Right lobe of liver (tissue), 4 donors: ENCODE measurements around the gene SH3GL3.

Experiments
- POLR2A ChIP-seq: fragments of 450-650 bp; IDR thresholded peaks from one replicate; pipeline ENCODE4 v1.6.1; 2017; ENCODE audit warnings: antibody characterized with exemption, mild to moderate bottlenecking
- TF ChIP-seq, protein P1 (sequence below), 4 donors: fragments of 200-600 bp in 3 of 4; fragments of 450-650 bp in 1 of 4; IDR thresholded peaks; one replicate each; pipeline versions ENCODE4 v1.5.1 to v1.8.0; 2016 to 2022; ENCODE audit warnings: antibody characterized with exemption in 4 of 4, mild to moderate bottlenecking in 2 of 4
- donor health status: DM: no; HTN: no; CAD: no.
- donor health status: DM: no; HTN: no; CAD: no.
- donor health status: DM: no; HTN: yes; CAD: no.

DNA sequence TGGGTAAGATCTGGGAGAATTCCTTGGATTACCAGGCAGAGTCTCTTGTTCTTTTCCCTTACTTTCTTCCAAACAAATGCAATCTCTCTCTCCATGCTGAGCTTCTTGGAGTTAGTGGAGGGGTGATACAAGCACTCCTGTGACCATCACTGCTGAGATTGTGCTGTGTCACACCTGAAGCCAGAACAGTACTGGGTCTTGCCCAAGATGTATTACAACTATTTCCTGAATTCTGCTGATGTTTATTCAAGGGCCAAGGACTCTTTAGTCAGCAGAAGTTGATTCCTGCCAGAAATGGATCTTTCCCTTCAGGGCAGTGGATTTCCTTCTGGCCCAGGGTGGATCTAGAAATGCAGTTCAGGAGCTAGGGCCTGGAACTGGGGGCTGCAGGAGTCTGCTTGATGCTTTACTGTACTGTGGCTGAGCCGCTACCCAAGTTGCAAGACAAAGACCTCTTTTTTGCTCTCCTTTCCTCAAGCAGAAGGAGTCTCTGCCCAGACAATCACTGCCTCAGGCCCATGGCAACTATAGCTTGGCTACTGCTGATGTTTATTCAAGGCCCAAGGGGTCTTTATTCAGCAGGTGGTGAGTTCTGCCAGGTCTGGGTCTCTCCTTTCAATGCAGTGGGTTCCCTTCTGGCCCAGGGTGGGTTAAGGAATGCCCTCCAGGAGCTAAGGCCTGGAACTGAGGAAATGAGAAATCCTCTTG, 98.8 kb downstream of the SH3GL3 start:
- TF ChIP-seq, protein P1, sequence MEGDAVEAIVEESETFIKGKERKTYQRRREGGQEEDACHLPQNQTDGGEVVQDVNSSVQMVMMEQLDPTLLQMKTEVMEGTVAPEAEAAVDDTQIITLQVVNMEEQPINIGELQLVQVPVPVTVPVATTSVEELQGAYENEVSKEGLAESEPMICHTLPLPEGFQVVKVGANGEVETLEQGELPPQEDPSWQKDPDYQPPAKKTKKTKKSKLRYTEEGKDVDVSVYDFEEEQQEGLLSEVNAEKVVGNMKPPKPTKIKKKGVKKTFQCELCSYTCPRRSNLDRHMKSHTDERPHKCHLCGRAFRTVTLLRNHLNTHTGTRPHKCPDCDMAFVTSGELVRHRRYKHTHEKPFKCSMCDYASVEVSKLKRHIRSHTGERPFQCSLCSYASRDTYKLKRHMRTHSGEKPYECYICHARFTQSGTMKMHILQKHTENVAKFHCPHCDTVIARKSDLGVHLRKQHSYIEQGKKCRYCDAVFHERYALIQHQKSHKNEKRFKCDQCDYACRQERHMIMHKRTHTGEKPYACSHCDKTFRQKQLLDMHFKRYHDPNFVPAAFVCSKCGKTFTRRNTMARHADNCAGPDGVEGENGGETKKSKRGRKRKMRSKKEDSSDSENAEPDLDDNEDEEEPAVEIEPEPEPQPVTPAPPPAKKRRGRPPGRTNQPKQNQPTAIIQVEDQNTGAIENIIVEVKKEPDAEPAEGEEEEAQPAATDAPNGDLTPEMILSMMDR (IDR thresholded peaks at IDR 0.05), result no peak
- no peak for TF ChIP-seq POLR2A
